Uterus (tissue), 4 donors: Measurements from ENCODE around the gene ATP5F1D. TPM values are rescaled to one million over a fixed set of nuclear protein-coding genes. Genes with fewer than 3 reads are reported as not detected.
A peak's percentile ranks its signal among the peaks of the same experiment; 100 is the strongest.
"Not testable (repeated sequence)": the region's sequence is repeated elsewhere in the genome, so short reads cannot be mapped to it uniquely, and the experiment has no call there.

ENCODE experiments used
- DNase-seq, 2 donors: peaks; one replicate each; pipeline ENCODE4 v3.0.0-alpha.2; 2019 to 2020
- H3K27ac ChIP-seq, 2 donors: fragments of 200-600 bp; sonication (generic); 1 replicate in 1 of 2; 2 replicates in 1 of 2; pipeline ENCODE4 v1.5.1; 2016 to 2018
- H3K27me3 ChIP-seq, 2 donors: fragments of 200-600 bp; sonication (generic); one replicate each; pipeline ENCODE4 v1.5.1; 2018 to 2019; ENCODE audit warnings: control low read depth in 1 of 2
- H3K36me3 ChIP-seq, 2 donors: fragments of 200-600 bp; sonication (generic); one replicate each; pipeline ENCODE4 v1.5.1; 2019; ENCODE audit warnings: control low read depth in 1 of 2
- H3K4me1 ChIP-seq, 2 donors: fragments of 200-600 bp; sonication (generic); one replicate each; pipeline ENCODE4 v1.5.1; 2018 to 2019; ENCODE audit warnings: control low read depth in 1 of 2
- H3K4me3 ChIP-seq, 2 donors: fragments of 200-600 bp; sonication (generic); 1 replicate in 1 of 2; 2 replicates in 1 of 2; pipeline ENCODE4 v1.5.1; 2018 to 2019; ENCODE audit warnings: mild to moderate bottlenecking in 1 of 2
- H3K9me3 ChIP-seq, 2 donors: fragments of 200-600 bp; sonication (generic); one replicate each; pipeline ENCODE4 v1.5.1; 2019; ENCODE audit warnings: control low read depth in 1 of 2
- CTCF ChIP-seq, 4 experiments: fragments of 200-600 bp in 2 of 4; fragments of 450-650 bp in 2 of 4; sonication (generic) in 2 of 4; IDR thresholded peaks; one replicate each; pipeline ENCODE4 v1.5.1; 2016 to 2019; ENCODE audit warnings: antibody characterized with exemption in 4 of 4, mild to moderate bottlenecking in 2 of 4, moderate library complexity in 1 of 4
- POLR2A ChIP-seq, 2 donors: fragments of 450-650 bp; IDR thresholded peaks; one replicate each; pipeline ENCODE4 v1.6.1; 2016; ENCODE audit warnings: antibody characterized with exemption in 2 of 2, mild to moderate bottlenecking in 1 of 2, moderate library complexity in 1 of 2
- intact Hi-C: fragments of 100-400 bp; cut with DNase I; formaldehyde crosslinking; loops from one replicate; pipeline ENCODE4 v1.15.1; 2023; ENCODE audit warnings: low total_unique reads
- total RNA-seq, 4 donors: library from RNA; depleted of rRNA in 3 of 4; stranded (reverse); fragments of >200 nt in 3 of 4; gene quantifications; one replicate each; pipeline versions ENCODE4 v1.1.0 to v1.2.4, GENCODE V29; 2014 to 2023
- donor health status: DM: yes; HTN: yes; CAD: no.

Gene ATP5F1D
- 100 to 1,000 TPM in 2 of 4 donors, 10 to 100 TPM in 1, 1 to 10 TPM in 1; 4.7 to 164 (median 68.9) TPM for total RNA-seq

DNA sequence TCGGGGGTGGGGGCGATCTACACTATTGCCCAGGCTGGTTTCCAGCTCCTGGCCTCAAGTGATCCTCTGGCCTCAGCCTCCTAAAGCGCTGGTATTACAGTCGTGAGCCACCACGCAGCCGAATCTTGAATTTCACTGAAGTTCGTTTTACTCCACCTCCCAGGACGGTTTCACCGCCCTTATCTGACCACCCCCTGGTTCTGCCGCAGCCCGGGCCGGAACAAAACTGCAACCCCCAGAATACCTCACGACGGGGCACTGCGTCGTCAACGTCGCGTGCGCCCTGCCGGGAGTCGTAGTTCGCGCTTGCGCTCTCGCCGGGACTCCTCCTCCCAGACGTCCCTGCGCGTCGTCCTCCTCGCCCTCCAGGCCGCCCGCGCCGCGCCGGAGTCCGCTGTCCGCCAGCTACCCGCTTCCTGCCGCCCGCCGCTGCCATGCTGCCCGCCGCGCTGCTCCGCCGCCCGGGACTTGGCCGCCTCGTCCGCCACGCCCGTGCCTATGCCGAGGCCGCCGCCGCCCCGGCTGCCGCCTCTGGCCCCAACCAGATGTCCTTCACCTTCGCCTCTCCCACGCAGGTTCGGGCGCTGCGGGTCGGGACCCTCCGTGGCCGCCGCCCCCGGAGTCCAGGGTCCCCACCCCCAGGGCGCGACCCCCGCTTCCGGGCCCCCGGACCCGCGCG is at the start of gene ATP5F1D:
TSS of gene ATP5F1D (plus strand) at position 335 of the 679 bp plus-strand sequence. CDS start at position 435, 100 bp downstream.
- peak in 2 of 4 experiments; percentile 20 to 39 for TF ChIP-seq CTCF (IDR thresholded peaks at IDR 0.05)
- peak; percentile 75 to 87 for TF ChIP-seq POLR2A (IDR thresholded peaks at IDR 0.05)
- peak within 1 kb of the TSS; percentile 93 to 97 for H3K27ac ChIP-seq
- H3K27me3 ChIP-seq: peaks cover 0 to 4% of the 10 kb centered on the region in 2 donors
- peaks cover 0 to 28% of the 10 kb centered on the region in 2 donors for H3K4me1 ChIP-seq
- no peaks in the 10 kb centered on the region for H3K9me3 ChIP-seq
- peak within 1 kb of the TSS; percentile 44 to 51 for H3K4me3 ChIP-seq
- DNase-seq: peak; percentile 93 to 94
- no peaks in the 10 kb centered on the region for H3K36me3 ChIP-seq
- intact Hi-C loops: no loop called here

DNA sequence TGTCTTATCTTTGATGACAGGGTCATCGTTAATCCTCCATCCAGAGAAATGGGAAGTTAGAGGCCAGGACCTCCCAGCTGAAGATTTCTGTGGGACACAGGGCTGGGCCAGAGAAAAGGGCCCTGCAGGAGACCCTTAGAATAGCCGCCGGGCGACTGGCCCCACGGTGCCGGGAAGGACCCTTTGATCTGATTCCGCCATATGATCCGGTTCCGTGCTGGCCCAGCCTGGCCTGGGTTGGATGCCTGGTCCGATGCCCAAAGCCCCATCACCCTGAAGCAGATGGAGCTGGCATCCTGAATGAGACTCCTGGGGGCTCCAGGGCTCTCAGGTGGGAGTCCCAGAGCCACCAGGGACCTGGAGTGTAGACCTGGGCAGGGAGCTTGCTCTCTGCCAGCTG is 42.0 kb upstream of the ATP5F1D start:
- TF ChIP-seq CTCF (IDR thresholded peaks at IDR 0.05) (no peak), POLR2A (IDR thresholded peaks at IDR 0.05) (no peak)
- Histone ChIP-seq H3K9me3 (no peaks in the 10 kb centered on the region), H3K27ac (no peak overlapping the region), H3K4me3 (no peak overlapping the region), H3K36me3 (no peaks in the 10 kb centered on the region), H3K27me3 (no peaks in the 10 kb centered on the region), H3K4me1 (no peaks in the 10 kb centered on the region)
- DNase-seq: no peak
- intact Hi-C loops: no loop called here

DNA sequence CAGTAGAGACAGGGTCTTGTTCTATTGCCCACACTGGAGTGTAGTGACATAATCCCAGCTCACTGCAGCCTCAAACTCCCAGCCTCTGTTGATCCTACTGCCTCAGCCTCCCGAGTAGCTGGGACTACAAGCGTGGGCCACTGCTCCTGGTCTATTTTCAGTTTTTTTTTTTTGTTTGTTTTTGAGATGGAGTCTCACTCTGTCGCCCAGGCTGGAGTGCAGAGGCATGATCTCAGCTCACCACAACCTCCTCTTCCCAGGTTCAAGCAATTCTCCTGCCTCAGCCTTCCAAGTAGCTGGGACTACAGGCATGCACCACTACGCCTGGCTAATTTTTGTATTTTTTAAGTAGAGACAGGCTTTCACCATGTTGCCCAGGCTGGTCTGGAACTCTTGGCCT is 40.9 kb upstream of the ATP5F1D start:
- H3K4me3 ChIP-seq, intact Hi-C loops: not testable (repeated sequence)

DNA sequence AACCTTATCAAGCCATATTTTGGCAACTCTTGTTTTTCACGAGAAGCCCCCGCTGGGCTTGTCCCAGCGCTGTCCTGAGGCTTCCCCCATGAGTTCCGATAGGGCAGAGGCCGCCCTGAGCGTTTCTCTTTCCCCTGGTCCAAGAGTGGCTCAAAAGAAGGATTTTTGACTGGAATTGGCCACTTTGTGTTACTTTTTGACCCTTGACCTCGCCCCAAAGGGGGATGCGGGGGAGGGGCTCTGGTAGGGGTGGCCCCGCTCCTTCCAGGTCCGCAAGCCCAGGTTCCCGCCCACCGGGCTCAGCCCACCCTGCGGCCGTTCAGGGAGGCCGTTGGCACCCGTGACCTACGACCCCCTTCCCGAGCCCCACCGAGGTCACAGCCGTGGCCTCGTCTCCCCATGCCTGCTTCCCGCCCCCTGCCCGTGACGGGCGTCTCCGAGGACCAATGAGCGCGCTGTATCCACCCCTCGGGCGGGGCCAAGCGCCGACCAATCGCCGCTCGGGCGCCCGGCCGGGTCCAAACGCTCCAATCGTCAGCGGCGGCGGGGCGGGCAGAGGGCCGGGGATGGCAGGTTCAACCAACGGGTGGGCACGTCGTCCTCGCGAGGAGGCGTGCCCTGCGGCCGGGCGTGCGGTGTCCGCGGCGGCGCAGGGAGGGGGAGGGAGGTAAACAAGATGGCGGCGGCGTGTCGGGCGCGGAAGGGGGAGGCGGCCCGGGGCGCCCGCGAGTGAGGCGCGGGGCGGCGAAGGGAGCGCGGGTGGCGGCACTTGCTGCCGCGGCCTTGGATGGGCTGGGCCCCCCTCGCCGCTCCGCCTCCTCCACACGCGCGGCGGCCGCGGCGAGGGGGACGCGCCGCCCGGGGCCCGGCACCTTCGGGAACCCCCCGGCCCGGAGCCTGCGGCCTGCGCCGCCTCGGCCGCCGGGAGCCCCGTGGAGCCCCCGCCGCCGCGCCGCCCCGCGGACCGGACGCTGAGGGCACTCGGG is 36.1 kb upstream of the ATP5F1D start, which contains the start of gene STK11:
TSS of gene STK11 (plus strand) at position 665 of the 986 bp plus-strand sequence. CDS start 1,136 bp downstream, outside the sequence.
- peak; percentile 98 to 99 for DNase-seq
- Histone ChIP-seq H3K4me1 (peaks cover 0 to 4% of the 10 kb centered on the region in 2 donors), H3K36me3 (no peaks in the 10 kb centered on the region), H3K27ac (peak within 1 kb of the TSS; percentile 86 to 89), H3K27me3 (no peaks in the 10 kb centered on the region), H3K9me3 (no peaks in the 10 kb centered on the region), H3K4me3 (peak within 1 kb of the TSS; percentile 68 to 71)
- TF ChIP-seq POLR2A (IDR thresholded peaks at IDR 0.05): peak; percentile 82 to 86
- peak in 1 of 4 experiments; percentile 43 for TF ChIP-seq CTCF (IDR thresholded peaks at IDR 0.05)
- intact Hi-C loops: no loop called here

More for the DNA sequence above, 40.9 kb upstream of the ATP5F1D start:
- H3K27ac ChIP-seq, H3K27me3 ChIP-seq, H3K9me3 ChIP-seq, H3K4me1 ChIP-seq, H3K36me3 ChIP-seq, DNase-seq: not testable (repeated sequence)

DNA sequence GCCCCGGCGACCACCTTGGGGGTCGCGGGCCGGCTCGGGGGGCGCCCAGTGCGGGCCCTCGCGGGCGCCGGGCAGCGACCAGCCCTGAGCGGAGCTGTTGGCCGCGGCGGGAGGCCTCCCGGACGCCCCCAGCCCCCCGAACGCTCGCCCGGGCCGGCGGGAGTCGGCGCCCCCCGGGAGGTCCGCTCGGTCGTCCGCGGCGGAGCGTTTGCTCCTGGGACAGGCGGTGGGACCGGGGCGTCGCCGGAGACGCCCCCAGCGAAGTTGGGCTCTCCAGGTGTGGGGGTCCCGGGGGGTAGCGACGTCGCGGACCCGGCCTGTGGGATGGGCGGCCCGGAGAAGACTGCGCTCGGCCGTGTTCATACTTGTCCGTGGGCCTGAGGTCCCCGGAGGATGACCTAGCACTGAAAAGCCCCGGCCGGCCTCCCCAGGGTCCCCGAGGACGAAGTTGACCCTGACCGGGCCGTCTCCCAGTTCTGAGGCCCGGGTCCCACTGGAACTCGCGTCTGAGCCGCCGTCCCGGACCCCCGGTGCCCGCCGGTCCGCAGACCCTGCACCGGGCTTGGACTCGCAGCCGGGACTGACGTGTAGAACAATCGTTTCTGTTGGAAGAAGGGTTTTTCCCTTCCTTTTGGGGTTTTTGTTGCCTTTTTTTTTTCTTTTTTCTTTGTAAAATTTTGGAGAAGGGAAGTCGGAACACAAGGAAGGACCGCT is 35.2 kb upstream of the ATP5F1D start:
- no peak for DNase-seq
- no peaks in the 10 kb centered on the region for H3K27me3 ChIP-seq
- intact Hi-C loops: no loop called here

More for the DNA sequence above, 35.2 kb upstream of the ATP5F1D start:
- Histone ChIP-seq H3K4me1 (peaks cover 0 to 10% of the 10 kb centered on the region in 2 donors), H3K36me3 (no peaks in the 10 kb centered on the region), H3K27ac (peak overlapping the region; percentile 65 to 89), H3K4me3 (peak overlapping the region; percentile 68 to 71), H3K9me3 (no peaks in the 10 kb centered on the region)
- TF ChIP-seq CTCF (IDR thresholded peaks at IDR 0.05): no peak
